ENCODE results near the gene ANKRD35. TPM values are rescaled to one million over a fixed set of nuclear protein-coding genes. Genes with fewer than 3 reads are reported as not detected.

The ANKRD35 gene
- total and polyA plus RNA-seq, 10 of the 15 experiments (the other 5 are each of a cell fraction or from before 2014, with no cell fraction given) = 0.01 to 0.08 TPM; not detected in 8

GRCh38 chr1:145874646-145875045, 11.0 kb downstream of the ANKRD35 start:
- ATAC-seq (no peak), DNase-seq (ENCODE audit: low read depth, low spot score) (no peak), FAIRE-seq (no peak)
- Histone ChIP-seq H3K27ac (ENCODE audit: control insufficient read depth, insufficient read depth) (no peak overlapping the region), H3K79me2 (ENCODE audit: control insufficient read depth, insufficient read depth, low read length) (no peaks in the 10 kb centered on the region), H3K4me3 (no peak overlapping the region), H3K27me3 (replicated peaks in 1 of 2; ENCODE audit: control insufficient read depth in 2 of 2, insufficient read depth in 2 of 2, low read length in 1 of 2) (peaks cover 0 to 5% of the 10 kb centered on the region in 2 experiments; a peak in 3 of 4 replicates), H2AFZ (ENCODE audit: control insufficient read depth, low read depth, low read length) (no peak overlapping the region), H3K9ac (ENCODE audit: control insufficient read depth, insufficient read depth, low read length) (no peak overlapping the region), H3K4me1 (ENCODE audit: control insufficient read depth, insufficient read depth, low read length) (0 out of 2 replicates have a peak, but pooled peaks cover 3% of the 10 kb centered on the region), H4K20me1 (ENCODE audit: control insufficient read depth, insufficient read depth) (no peaks in the 10 kb centered on the region), H3K4me2 (ENCODE audit: control insufficient read depth, insufficient read depth) (no peak overlapping the region), H3K9me3 (replicated peaks; ENCODE audit: control insufficient read depth, insufficient read depth, low read length) (no peaks in the 10 kb centered on the region), H3K36me3 (ENCODE audit: control insufficient read depth in 2 of 2, insufficient read depth in 2 of 2, low read length in 1 of 2) (no peaks in the 10 kb centered on the region)
- SMC1A ChIA-PET (ENCODE audit: uncharacterized antibody, unreplicated experiment) = no interaction called here
- in situ Hi-C loops (cut with MboI) = no loop called here
- RAD21 ChIA-PET (ENCODE audit: unreplicated experiment) = no interaction called here
- TF ChIP-seq ZBTB4 (CRISPR knock-in tag; IDR thresholded peaks at IDR 0.05) = no peak
- TF ChIP-seq EGR1 (IDR thresholded peaks at IDR 0.05; ENCODE audit: borderline replicate concordance in 1 of 2, low read depth in 2 of 2, low read length in 2 of 2) = no peak
- TF ChIP-seq CBFB (IDR thresholded peaks at IDR 0.05; ENCODE audit: low read depth) = no peak
- TF ChIP-seq HDGF (IDR thresholded peaks at IDR 0.05) = no peak
- TF ChIP-seq PBX3 (IDR thresholded peaks at IDR 0.05; ENCODE audit: insufficient replicate concordance, low read depth, low read length) = no peak
- no peak for TF ChIP-seq SUPT20H (IDR thresholded peaks at IDR 0.05; ENCODE audit: borderline replicate concordance, control insufficient read depth, low read depth, low read length)
- no peak for TF ChIP-seq ELK1 (IDR thresholded peaks at IDR 0.05; ENCODE audit: low read depth, low read length)
- TF ChIP-seq ZNF217 (IDR thresholded peaks at IDR 0.05) = no peak
- no peak for TF ChIP-seq STAT1 (conservative IDR thresholded peaks at IDR 0.05)
- no peak for TF ChIP-seq KLF5 (IDR thresholded peaks at IDR 0.05; ENCODE audit: partially characterized antibody)
- no peak for TF ChIP-seq YBX1 (IDR thresholded peaks at IDR 0.05)
- POLR2A ChIA-PET = no interaction called here
- intact Hi-C loops (cut with micrococcal nuclease; ENCODE audit: unreplicated experiment) = no loop called here
- WGBS (ENCODE audit: insufficient coverage, insufficient replicate concordance, low lambda C conversion rate, missing lambda C conversion rate) = 78% methylated on average over 12 of the region's 12 CpGs
- CTCF ChIA-PET = interaction anchor here (1.1 kb wide), 1 partner anchor 29 kb away, joined by 4 read pairs; the partner anchor contains the start of gene NUDT17
- BruUV-seq (replicated peaks) = no TSS peak

All from GM12878 (cell line).